ENCODE measurements around the gene FOXP2.

DNA sequence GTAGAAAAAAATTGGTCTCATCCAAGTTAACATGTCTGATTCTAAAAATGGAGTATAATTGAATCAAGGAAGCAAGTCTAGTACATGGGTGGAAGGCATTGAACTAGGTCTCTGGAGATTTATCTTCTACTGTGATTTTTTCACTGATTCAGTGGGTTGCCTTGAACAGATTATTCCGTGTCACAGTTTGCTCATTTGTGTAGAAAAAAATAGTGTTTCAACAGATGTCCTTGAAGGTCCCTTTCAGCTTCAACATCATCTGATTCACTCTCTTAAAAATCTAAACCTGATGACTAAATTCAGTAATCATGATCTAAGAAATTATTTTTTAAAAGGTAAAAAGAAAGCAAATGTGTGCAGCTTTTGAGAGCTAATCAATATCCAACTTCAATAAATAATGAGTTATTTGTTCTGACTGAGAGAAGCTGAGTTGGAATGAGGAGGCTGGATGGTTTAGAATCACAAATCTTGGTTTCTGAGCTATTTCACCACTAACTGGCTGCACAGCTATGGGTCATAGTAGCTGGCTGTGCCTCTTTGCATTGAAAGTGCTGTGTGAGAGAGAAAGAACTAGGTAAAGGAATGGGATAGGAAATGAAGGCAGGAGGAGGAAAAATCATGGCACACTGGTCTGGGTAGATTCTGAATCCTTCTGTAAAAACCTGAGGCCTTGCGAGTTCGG, 285.8 kb downstream of the FOXP2 start:
- no peak for TF ChIP-seq EZH2 (IDR thresholded peaks at IDR 0.05; ENCODE audit: borderline replicate concordance, low read length)
- TF ChIP-seq, protein P1, sequence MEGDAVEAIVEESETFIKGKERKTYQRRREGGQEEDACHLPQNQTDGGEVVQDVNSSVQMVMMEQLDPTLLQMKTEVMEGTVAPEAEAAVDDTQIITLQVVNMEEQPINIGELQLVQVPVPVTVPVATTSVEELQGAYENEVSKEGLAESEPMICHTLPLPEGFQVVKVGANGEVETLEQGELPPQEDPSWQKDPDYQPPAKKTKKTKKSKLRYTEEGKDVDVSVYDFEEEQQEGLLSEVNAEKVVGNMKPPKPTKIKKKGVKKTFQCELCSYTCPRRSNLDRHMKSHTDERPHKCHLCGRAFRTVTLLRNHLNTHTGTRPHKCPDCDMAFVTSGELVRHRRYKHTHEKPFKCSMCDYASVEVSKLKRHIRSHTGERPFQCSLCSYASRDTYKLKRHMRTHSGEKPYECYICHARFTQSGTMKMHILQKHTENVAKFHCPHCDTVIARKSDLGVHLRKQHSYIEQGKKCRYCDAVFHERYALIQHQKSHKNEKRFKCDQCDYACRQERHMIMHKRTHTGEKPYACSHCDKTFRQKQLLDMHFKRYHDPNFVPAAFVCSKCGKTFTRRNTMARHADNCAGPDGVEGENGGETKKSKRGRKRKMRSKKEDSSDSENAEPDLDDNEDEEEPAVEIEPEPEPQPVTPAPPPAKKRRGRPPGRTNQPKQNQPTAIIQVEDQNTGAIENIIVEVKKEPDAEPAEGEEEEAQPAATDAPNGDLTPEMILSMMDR (IDR thresholded peaks at IDR 0.05; ENCODE audit: low read length), result no peak
